PC-3 (cell line): ENCODE measurements around the gene PCED1B.

Source experiments
- EZH2 ChIP-seq: fragments of 300-600 bp; sonication (generic); IDR thresholded peaks from one replicate; pipeline ENCODE4 v1.6.1; 2017; ENCODE audit warnings: antibody characterized with exemption, mild to moderate bottlenecking, low read length; ENCODE audit not compliant: unreplicated experiment
- EZH2phosphoT487 ChIP-seq: fragments of 300-600 bp; sonication (generic); IDR thresholded peaks from 2 replicates; pipeline ENCODE4 v1.6.1; 2018; ENCODE audit warnings: mild to moderate bottlenecking, antibody characterized with exemption, low read length, borderline replicate concordance

- no peak for TF ChIP-seq EZH2
- TF ChIP-seq EZH2phosphoT487: no peak
These were observed 4.8 kb downstream of the PCED1B start for GRCh38 chr12:47084172-47084571.
